ENCODE results near the gene USP21. TPM values are rescaled to one million over a fixed set of nuclear protein-coding genes. Genes with fewer than 3 reads are reported as not detected.

Gene USP21
- total RNA-seq, 2 donors from 2014 or later: 23.2 to 28.8 TPM

DNA sequence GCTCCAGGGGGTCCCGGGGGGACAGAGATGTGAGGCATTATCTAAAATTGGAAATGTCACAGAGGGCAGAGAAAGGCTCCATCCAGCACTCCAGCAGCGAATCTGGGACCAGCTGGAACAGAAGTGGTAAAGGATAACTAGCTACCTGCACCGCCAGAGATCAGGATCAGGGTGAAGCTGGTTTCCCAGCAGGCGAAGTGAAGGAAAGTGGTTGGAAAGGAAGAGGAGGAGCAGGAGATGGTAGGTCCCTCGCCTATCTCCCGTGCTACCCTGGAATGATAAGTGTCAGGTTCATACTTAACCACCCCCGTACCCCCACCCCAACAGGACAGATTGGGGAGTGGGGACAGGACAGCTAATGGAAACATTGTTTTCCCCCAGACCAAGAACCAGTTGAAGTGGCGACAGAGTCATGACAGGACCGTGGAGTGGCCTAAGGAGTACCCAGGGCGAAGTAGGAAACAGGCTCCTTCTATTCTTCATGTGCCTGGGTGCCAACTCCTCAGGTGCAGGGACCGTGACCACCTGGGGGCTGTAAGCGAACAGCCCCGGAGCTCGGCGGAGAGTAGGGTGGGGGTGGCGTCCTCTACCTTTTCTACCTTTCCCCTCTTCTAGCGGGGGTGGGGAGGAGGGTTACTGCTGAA is 17.3 kb downstream of the USP21 start:
- Histone ChIP-seq H3K36me3 (peaks cover 20% of the 10 kb centered on the region), H3K9me3 (no peaks in the 10 kb centered on the region), H3K4me3 (peak overlapping the region; percentile 82), H3K4me1 (ENCODE audit: control insufficient read depth in 1 of 2, low read depth in 2 of 2) (peaks cover 8 to 34% of the 10 kb centered on the region in 2 donors), H3K27me3 (replicated peaks; ENCODE audit: insufficient read depth) (no peaks in the 10 kb centered on the region), H3K27ac (peak overlapping the region; percentile 83 to 91)
- no peak for DNase-seq (ENCODE audit: low spot score)
- TF ChIP-seq, protein P1, sequence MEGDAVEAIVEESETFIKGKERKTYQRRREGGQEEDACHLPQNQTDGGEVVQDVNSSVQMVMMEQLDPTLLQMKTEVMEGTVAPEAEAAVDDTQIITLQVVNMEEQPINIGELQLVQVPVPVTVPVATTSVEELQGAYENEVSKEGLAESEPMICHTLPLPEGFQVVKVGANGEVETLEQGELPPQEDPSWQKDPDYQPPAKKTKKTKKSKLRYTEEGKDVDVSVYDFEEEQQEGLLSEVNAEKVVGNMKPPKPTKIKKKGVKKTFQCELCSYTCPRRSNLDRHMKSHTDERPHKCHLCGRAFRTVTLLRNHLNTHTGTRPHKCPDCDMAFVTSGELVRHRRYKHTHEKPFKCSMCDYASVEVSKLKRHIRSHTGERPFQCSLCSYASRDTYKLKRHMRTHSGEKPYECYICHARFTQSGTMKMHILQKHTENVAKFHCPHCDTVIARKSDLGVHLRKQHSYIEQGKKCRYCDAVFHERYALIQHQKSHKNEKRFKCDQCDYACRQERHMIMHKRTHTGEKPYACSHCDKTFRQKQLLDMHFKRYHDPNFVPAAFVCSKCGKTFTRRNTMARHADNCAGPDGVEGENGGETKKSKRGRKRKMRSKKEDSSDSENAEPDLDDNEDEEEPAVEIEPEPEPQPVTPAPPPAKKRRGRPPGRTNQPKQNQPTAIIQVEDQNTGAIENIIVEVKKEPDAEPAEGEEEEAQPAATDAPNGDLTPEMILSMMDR (IDR thresholded peaks at IDR 0.05): no peak
- no peak for ATAC-seq (ENCODE audit: insufficient number of reproducible peaks, low FRiP score, low read depth)

DNA sequence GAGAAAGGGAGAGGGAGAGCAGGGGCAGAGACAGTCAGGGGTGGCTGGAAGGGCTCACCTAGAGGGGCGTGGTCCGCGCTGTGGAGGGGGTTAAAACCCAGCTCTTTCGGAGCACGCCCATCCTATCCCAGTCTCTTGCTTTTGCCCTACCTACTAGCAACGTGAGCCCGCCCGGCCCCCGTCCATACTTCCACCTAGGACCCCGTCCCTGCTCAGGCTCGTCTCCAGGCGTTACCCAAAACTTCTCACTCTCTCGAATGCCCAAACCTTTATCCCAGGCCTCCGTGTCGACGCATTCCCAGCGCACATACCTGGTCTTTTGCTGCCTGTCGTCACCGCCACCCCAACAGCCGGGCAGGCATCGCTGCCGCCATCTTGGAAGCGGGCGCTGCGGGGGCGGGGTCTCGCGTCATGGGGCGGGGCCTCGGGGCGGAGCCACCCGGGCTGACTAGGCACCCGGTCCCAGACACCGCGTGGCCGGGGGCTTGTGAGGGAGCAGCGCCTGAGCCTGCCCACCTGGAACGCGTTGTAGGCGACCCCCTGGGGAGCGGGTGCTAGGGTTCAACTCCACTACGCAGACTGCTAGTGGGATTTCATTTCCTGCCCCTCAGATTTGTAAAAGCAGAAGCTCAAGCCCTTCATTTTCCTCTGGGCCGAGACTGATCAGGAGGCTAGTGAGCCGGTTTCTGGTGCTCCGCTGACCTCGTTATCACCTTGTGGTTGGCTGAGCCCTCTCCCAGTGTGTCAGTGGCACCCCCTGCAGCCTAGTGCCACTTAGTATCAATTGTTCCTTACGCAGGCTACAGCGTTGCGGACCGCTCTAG is 18.0 kb downstream of the USP21 start, which contains the start of gene B4GALT3:
Gene B4GALT3 (minus strand): TSS at position 396 of the 824 bp plus-strand sequence. CDS start 1,447 bp downstream, outside the sequence.
- DNase-seq (ENCODE audit: low spot score) (peak; percentile 43), ATAC-seq (ENCODE audit: insufficient number of reproducible peaks, low FRiP score, low read depth) (peak; percentile 88)
- no peaks in the 10 kb centered on the region for H3K27me3 ChIP-seq (replicated peaks; ENCODE audit: insufficient read depth)
- H3K27ac ChIP-seq: peak within 1 kb of the TSS; percentile 83 to 91
- TF ChIP-seq, protein P1 (IDR thresholded peaks at IDR 0.05): no peak
- peaks cover 8 to 34% of the 10 kb centered on the region in 2 donors for H3K4me1 ChIP-seq (ENCODE audit: control insufficient read depth in 1 of 2, low read depth in 2 of 2)
- H3K4me3 ChIP-seq: peak within 1 kb of the TSS; percentile 82
- H3K9me3 ChIP-seq: no peaks in the 10 kb centered on the region
- H3K36me3 ChIP-seq: peaks cover 13% of the 10 kb centered on the region

DNA sequence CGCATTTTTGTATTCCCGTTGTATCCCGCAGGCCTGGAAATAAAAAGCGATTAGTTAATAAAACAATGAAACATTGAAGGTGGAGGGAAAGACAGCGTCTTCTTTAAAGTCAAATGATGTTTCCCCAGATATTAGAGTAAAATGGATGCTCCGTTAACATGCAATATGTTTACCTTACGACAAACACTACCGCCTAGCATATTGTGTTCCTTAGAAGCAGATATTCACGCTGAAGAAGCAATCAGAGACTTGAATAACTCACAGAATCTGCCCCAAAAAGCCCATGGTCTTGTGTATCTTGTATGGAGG is 18.6 kb downstream of the USP21 start:
- TF ChIP-seq, protein P1 (IDR thresholded peaks at IDR 0.05): no peak
- H3K27ac ChIP-seq: peak overlapping the region; percentile 83 to 91
- H3K9me3 ChIP-seq: no peaks in the 10 kb centered on the region
- no peaks in the 10 kb centered on the region for H3K27me3 ChIP-seq (replicated peaks; ENCODE audit: insufficient read depth)
- peaks cover 8 to 29% of the 10 kb centered on the region in 2 donors for H3K4me1 ChIP-seq (ENCODE audit: control insufficient read depth in 1 of 2, low read depth in 2 of 2)
- peak overlapping the region; percentile 82 for H3K4me3 ChIP-seq
- peaks cover 9% of the 10 kb centered on the region for H3K36me3 ChIP-seq
- ATAC-seq (ENCODE audit: insufficient number of reproducible peaks, low FRiP score, low read depth) (no peak), DNase-seq (ENCODE audit: low spot score) (no peak)

DNA sequence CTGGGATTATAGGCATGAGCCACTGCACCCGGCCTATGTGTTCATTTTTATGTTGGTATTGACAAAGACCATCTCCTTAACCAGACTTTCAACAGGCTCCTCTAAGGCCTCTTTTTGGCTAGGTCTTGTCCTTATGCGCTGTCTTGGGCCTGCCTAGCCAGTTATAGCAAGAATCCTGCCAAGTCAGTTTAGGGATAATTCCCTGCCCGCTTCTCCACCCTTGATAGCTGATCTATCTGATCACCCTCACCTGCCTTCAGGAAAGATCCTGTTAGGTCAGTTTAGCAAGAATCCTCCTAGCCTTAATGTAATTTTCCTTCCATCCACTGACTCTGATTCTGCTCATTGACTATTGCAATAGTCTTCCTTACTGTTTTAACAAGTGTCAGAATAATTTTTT is 20.4 kb downstream of the USP21 start:
- H3K9me3 ChIP-seq: no peaks in the 10 kb centered on the region
- H3K27me3 ChIP-seq (replicated peaks; ENCODE audit: insufficient read depth): no peaks in the 10 kb centered on the region
- DNase-seq (ENCODE audit: low spot score): no peak
- no peak overlapping the region for H3K4me3 ChIP-seq
- ATAC-seq (ENCODE audit: insufficient number of reproducible peaks, low FRiP score, low read depth): no peak
- H3K27ac ChIP-seq: no peak overlapping the region
- H3K36me3 ChIP-seq: no peaks in the 10 kb centered on the region
- TF ChIP-seq, protein P1 (IDR thresholded peaks at IDR 0.05): no peak
- peaks cover 8 to 27% of the 10 kb centered on the region in 2 donors for H3K4me1 ChIP-seq (ENCODE audit: control insufficient read depth in 1 of 2, low read depth in 2 of 2)

DNA sequence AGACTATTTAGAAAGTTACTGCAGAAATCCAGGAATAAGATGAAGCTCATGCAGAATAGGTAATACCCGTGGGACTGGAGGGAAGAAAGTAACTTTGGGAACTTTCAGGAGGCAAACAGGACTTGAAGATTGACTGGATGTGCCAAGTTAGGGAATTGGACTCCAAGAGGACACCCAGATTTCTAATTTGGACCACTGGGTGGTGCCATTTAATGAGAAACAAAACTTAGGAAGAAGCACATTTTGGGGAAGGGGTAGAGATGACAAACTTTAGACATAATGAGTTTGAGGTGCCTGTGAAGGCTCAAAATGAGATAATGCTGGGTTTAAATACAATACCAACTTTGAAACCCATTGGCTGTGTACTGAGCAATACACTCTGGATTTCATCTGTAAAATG is 21.3 kb downstream of the USP21 start:
- peaks cover 8 to 25% of the 10 kb centered on the region in 2 donors for H3K4me1 ChIP-seq (ENCODE audit: control insufficient read depth in 1 of 2, low read depth in 2 of 2)
- TF ChIP-seq, protein P1 (IDR thresholded peaks at IDR 0.05): no peak
- H3K4me3 ChIP-seq: no peak overlapping the region
- no peaks in the 10 kb centered on the region for H3K27me3 ChIP-seq (replicated peaks; ENCODE audit: insufficient read depth)
- DNase-seq (ENCODE audit: low spot score) (no peak), ATAC-seq (ENCODE audit: insufficient number of reproducible peaks, low FRiP score, low read depth) (no peak)
- no peaks in the 10 kb centered on the region for H3K9me3 ChIP-seq
- H3K27ac ChIP-seq: no peak overlapping the region
- no peaks in the 10 kb centered on the region for H3K36me3 ChIP-seq

Data from thoracic aorta (tissue), 2 donors.